Measurements from ENCODE around the gene OLFM2. TPM values are rescaled to one million over a fixed set of nuclear protein-coding genes. Genes with fewer than 3 reads are reported as not detected.
"Not testable (repeated sequence)": the region's sequence is repeated elsewhere in the genome, so short reads cannot be mapped to it uniquely, and the experiment has no call there.

OLFM2 gene
- total RNA-seq, 1 experiment from 2014 or later: 19.9 TPM

DNA sequence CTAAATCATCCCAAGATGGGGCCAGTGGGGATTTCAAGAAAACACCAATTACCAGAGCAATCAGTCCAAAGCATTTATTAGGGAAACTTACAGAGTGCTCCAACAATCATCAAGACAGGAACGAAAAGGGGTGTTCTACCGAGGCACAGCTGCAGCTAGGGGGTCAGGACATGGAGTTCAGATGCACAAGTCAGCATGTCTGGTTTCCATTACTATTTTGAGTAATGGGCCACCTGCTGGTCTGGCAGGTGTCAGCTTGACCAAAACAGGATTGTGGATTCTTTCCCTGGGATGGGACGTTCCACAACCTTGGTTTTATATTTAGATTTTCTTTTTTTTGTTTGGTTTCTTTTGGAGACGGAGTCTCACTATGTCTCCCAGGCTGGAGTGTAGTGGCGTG, 112.5 kb downstream of the OLFM2 start:
- RAD21 ChIA-PET (ENCODE audit: low non-redundant PET in 1 of 2, low total read pairs in 2 of 2, uncharacterized antibody in 2 of 2, unreplicated experiment in 2 of 2): no interaction called here
- POLR2A ChIA-PET: no interaction called here
- TF ChIP-seq CBX3 (IDR thresholded peaks at IDR 0.05; ENCODE audit: low read depth) (no peak), POLR2AphosphoS5 (IDR thresholded peaks at IDR 0.05; ENCODE audit: low read depth, low read length) (no peak), ZNF274 (IDR thresholded peaks at IDR 0.05; ENCODE audit: low read depth, low read length) (no peak), ELF1 (IDR thresholded peaks at IDR 0.05; ENCODE audit: borderline replicate concordance, low read depth) (no peak)
- TF ChIP-seq, protein P1, sequence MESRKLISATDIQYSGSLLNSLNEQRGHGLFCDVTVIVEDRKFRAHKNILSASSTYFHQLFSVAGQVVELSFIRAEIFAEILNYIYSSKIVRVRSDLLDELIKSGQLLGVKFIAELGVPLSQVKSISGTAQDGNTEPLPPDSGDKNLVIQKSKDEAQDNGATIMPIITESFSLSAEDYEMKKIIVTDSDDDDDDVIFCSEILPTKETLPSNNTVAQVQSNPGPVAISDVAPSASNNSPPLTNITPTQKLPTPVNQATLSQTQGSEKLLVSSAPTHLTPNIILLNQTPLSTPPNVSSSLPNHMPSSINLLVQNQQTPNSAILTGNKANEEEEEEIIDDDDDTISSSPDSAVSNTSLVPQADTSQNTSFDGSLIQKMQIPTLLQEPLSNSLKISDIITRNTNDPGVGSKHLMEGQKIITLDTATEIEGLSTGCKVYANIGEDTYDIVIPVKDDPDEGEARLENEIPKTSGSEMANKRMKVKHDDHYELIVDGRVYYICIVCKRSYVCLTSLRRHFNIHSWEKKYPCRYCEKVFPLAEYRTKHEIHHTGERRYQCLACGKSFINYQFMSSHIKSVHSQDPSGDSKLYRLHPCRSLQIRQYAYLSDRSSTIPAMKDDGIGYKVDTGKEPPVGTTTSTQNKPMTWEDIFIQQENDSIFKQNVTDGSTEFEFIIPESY (IDR thresholded peaks at IDR 0.05; ENCODE audit: extremely low read depth, insufficient replicate concordance, low read length): no peak

DNA sequence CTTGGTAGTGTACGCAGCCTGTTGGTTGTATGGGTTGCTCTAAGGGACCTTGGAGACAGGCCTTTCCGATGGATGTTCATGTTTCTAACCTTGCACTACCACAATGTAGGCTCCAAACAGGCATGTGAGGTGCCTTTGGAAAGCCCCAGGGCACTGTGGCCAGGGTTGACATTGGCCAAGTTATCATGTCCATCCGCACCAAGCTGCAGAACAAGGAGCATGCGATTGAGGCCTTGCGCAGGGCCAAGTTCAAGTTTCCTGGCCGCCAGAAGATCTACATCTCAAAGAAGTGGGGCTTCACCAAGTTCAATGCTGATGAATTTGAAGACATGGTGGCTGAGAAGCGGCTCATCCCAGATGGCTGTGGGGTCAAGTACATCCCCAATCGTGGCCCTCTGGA, 116.3 kb downstream of the OLFM2 start:
- DNase-seq (ENCODE audit: low read depth, low spot score); RAD21 ChIA-PET (ENCODE audit: low non-redundant PET in 1 of 2, low total read pairs in 2 of 2, uncharacterized antibody in 2 of 2, unreplicated experiment in 2 of 2); POLR2A ChIA-PET; H4K20me1 ChIP-seq (ENCODE audit: insufficient read depth); H2AFZ ChIP-seq (ENCODE audit: low read depth, low read length, poor library complexity, severe bottlenecking); H3K9me2 ChIP-seq (ENCODE audit: insufficient read depth); ATAC-seq; BruUV-seq (replicated peaks); H3K36me3 ChIP-seq (ENCODE audit: control insufficient read depth in 1 of 2, insufficient read depth in 2 of 2, low read length in 2 of 2); intact Hi-C loops (cut with micrococcal nuclease); H3K9me3 ChIP-seq (ENCODE audit: control insufficient read depth in 1 of 2, insufficient read depth in 1 of 2, low read depth in 1 of 2, low read length in 2 of 2); H3K27me3 ChIP-seq (ENCODE audit: insufficient read depth, low read length); CTCF ChIA-PET: not testable (repeated sequence)
- Histone ChIP-seq H3K9ac (ENCODE audit: low read length) (peak overlapping the region; percentile 5; the same call in 1 of the 2 replicates), H3K27ac (ENCODE audit: low read depth, low read length) (peak overlapping the region; percentile 64), H3K79me2 (ENCODE audit: insufficient read depth, low read length) (peaks cover 32% of the 10 kb centered on the region), H3K4me3 (replicated peaks in 1 of 2; ENCODE audit: low read depth in 1 of 2, low read length in 2 of 2) (peak overlapping the region in 1 of 2 experiments; percentile 29; a peak in 1 of 4 replicates), H3K4me2 (ENCODE audit: low read length) (peak overlapping the region; percentile 72), H3K4me1 (ENCODE audit: control insufficient read depth in 1 of 2, insufficient read depth in 2 of 2, low read length in 2 of 2) (peaks cover 13 to 14% of the 10 kb centered on the region in 2 experiments; a peak in 3 of 4 replicates)

More for the DNA sequence above, 112.5 kb downstream of the OLFM2 start:
- intact Hi-C loops (cut with micrococcal nuclease): no loop called here
- Histone ChIP-seq H3K9me2 (ENCODE audit: insufficient read depth) (no peaks in the 10 kb centered on the region), H3K27ac (ENCODE audit: low read depth, low read length) (no peak overlapping the region), H3K4me3 (replicated peaks in 1 of 2; ENCODE audit: low read depth in 1 of 2, low read length in 2 of 2) (no peak overlapping the region), H3K4me2 (ENCODE audit: low read length) (no peak overlapping the region), H4K20me1 (ENCODE audit: insufficient read depth) (no peaks in the 10 kb centered on the region), H2AFZ (ENCODE audit: low read depth, low read length, poor library complexity, severe bottlenecking) (no peak overlapping the region), H3K9ac (ENCODE audit: low read length) (no peak overlapping the region), H3K4me1 (ENCODE audit: control insufficient read depth in 1 of 2, insufficient read depth in 2 of 2, low read length in 2 of 2) (peaks cover 12% of the 10 kb centered on the region in 2 experiments; a peak in 3 of 4 replicates), H3K27me3 (ENCODE audit: insufficient read depth, low read length) (no peaks in the 10 kb centered on the region), H3K36me3 (ENCODE audit: control insufficient read depth in 1 of 2, insufficient read depth in 2 of 2, low read length in 2 of 2) (no peaks in the 10 kb centered on the region), H3K79me2 (ENCODE audit: insufficient read depth, low read length) (peaks cover 31% of the 10 kb centered on the region), H3K9me3 (ENCODE audit: control insufficient read depth in 1 of 2, insufficient read depth in 1 of 2, low read depth in 1 of 2, low read length in 2 of 2) (no peaks in the 10 kb centered on the region)
- ATAC-seq (no peak), DNase-seq (ENCODE audit: low read depth, low spot score) (no peak)
- CTCF ChIA-PET: no interaction called here
- BruUV-seq (replicated peaks): no TSS peak
